Measurements from ENCODE around the gene FBP2. TPM values are rescaled to one million over a fixed set of nuclear protein-coding genes. Genes with fewer than 3 reads are reported as not detected.

FBP2 gene
- not detected for total RNA-seq
- long read RNA-seq, result 0 reads

DNA sequence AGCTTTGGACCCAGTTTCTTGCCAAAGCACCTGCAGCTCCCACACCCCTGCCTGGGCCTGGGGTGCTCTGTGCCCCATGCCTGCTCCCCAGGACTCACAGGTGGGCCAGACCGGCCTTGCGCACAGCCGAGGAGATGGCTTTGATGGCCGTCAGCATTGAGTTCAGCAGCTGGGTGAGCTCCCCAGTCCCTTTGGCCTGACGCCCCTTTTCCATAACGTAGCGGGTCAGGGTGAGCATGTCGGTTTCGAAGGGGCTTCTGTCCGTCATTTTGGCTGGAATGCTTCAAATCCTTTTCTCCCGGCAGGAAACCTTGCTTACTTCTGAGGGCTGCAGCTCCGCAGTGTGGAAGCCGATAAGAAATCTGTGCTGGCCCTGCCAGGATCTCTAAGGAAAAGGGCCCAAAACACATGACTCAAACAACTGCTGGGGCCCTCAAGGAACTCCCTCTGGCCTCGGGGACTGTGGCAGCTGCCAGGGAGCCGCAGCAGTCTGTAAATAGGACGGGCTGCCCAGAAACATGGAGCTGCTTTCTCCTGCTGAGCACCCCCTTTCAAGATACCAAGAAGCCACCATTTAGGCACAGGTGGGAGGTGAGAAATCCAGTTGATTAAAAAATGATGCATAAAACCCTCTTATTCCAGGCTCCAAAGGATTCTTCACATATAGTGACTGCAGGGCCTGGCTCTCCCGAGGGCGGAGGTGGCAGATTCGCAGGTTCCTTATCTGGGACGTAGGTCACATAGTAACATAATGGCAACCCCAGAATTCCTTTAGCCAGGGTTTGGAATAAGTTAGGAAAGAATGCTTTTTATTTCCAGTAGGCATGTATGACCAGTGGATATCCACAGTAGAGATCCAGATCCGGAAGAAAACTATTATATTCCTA lies at the start of gene FBP2:
TSS of gene FBP2 (minus strand) at position 366 of the 887 bp plus-strand sequence. CDS start at position 268, 98 bp downstream.
- DNase-seq (ENCODE audit: low spot score), result peak; percentile 59

GRCh38 chr9:94643176-94643575 lies 49.6 kb upstream of the FBP2 start:
- no peak for DNase-seq (ENCODE audit: low spot score)

DNA sequence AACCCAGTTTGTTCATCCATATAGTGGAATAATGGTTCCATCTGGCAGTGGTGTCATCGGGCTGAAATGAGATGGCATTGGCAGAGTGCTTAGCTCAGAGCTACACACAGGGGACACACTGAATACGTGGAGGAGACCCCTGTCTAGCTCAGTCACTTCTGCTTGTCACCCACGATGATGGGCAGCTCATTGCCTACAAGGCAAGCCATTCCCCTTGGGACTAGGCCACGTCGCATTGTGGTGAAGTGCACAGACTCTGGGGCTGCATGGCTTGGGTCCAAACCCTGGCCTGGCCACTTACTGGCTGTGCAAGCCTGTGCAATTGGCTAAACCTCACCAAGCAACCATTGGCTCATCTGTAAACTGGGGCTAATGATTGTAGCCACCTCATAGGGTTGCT lies 48.9 kb upstream of the FBP2 start:
- DNase-seq (ENCODE audit: low spot score), result no peak

GRCh38 chr9:94639999-94640376 lies 46.4 kb upstream of the FBP2 start:
- DNase-seq (ENCODE audit: low spot score), result no peak

- no peak for DNase-seq (ENCODE audit: low spot score)
Observed at GRCh38 chr9:94639061-94639998, 45.7 kb upstream of the FBP2 start, which contains the start of gene FBP1. Gene FBP1, minus strand, starts transcription at chr9:94639518. Its CDS starts 208 bp downstream, at chr9:94639310.

DNA sequence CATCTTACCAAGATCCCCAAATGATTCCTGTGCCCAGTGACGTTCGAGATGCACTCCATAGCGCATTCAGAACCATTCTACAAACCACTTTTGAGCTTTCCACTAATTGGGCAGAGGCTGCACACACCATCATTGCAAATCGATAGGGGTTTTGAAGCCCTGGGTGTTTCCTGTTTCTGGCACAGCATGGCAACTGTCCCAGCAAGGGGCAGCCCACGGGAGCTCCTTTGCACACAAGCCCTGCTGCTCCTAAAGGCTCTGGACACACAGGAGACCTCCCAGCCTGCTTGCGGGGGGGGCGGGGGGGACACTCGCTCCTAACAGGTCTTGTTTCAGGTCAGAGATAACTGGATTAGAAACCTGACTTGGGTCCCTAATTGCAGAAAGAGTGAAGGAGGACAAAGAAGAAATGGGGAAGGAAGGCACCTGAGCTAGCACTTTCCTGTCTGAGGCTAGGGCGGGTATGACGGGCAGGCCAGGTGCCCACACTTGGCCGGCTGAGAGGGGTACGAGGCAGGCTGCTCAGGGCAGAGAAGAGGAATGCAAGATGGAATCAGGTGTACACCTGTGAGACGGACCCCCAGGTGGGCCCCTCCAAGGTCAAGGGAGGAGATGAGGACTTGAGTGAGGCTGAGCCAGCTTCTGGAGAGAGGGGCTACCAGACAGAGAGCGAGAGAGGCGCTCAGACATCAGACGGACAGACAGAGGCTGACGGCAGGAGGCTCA lies 44.9 kb upstream of the FBP2 start:
- DNase-seq (ENCODE audit: low spot score), result no peak

- no peak for DNase-seq (ENCODE audit: low spot score)
Observed at GRCh38 chr9:94632737-94633136, 39.1 kb upstream of the FBP2 start.

GRCh38 chr9:94631599-94631998 lies 38.0 kb upstream of the FBP2 start:
- no peak for DNase-seq (ENCODE audit: low spot score)

GRCh38 chr9:94630833-94631232 lies 37.2 kb upstream of the FBP2 start:
- DNase-seq (ENCODE audit: low spot score), result no peak

- no peak for DNase-seq (ENCODE audit: low spot score)
Observed at GRCh38 chr9:94630281-94630680, 36.7 kb upstream of the FBP2 start.

DNA sequence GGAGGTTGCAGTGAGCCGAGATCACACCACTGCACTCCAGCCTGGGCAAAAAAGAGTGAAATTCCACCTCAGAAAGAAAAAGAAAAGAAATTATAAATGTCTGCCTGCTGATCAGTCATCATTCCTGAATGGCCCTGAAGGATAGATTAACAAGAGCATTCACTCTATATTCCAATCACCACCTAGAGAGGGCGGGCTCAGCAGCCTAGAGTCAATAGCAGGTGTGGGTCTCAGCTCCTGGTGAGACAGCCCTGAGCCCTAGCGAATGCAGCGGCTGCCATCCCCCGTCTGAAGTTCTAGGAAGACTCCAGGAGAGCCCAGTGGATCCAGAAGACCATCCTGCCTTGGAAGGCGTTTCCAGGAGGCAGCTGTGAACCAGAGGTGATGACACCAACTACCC lies 33.7 kb upstream of the FBP2 start:
- DNase-seq (ENCODE audit: low spot score), result no peak

- DNase-seq (ENCODE audit: low spot score), result no peak
Observed at GRCh38 chr9:94625835-94626234, 32.2 kb upstream of the FBP2 start.

- no peak for DNase-seq (ENCODE audit: low spot score)
Observed at GRCh38 chr9:94624629-94625028, 31.0 kb upstream of the FBP2 start.

GRCh38 chr9:94623253-94623652 lies 29.6 kb upstream of the FBP2 start:
- no peak for DNase-seq (ENCODE audit: low spot score)

GRCh38 chr9:94622087-94622800 lies 28.6 kb upstream of the FBP2 start:
- no peak for DNase-seq (ENCODE audit: low spot score)

DNA sequence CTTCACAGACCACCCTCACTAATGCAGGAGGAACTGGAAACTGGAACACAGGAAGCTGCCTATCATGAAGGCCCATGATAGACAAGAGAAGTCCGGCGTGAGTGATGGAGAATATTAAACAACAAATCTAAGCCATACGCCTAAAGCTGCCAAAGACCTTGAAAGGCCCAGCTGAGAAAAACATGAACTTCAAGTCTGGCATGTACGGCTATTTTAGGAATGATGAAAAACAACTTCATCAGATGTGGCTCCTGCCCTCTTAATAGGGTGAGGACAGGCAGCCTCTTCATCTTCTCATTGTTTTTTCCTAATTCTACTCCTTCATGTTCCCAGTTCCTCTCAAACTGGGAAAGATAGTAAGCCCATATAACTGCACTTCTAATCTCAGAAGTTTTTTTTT lies 25.4 kb upstream of the FBP2 start:
- no peak for DNase-seq (ENCODE audit: low spot score)

- no peak for DNase-seq (ENCODE audit: low spot score)
Observed at GRCh38 chr9:94613003-94613402, 19.4 kb upstream of the FBP2 start.

DNA sequence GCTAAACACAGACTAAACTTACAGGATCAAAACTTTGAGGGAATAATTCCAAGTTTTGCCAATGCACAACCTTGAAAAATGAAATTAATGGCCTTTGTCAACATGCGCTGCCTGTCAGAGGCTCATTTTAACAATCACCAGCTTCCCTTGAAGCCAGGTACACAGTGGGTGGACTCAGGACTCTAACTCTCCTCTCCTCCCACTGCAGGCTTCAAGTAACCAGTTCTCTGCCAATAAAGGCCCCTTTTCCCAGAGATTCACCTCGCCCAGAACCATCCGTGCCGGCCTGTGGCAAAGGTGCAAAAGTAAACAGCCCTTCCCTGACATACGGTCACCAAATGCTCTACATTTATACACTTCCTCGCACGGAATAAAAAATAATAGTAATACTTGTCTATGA lies 18.4 kb upstream of the FBP2 start:
- DNase-seq (ENCODE audit: low spot score), result no peak

- DNase-seq (ENCODE audit: low spot score), result no peak
Observed at GRCh38 chr9:94611638-94612068, 18.0 kb upstream of the FBP2 start.

DNA sequence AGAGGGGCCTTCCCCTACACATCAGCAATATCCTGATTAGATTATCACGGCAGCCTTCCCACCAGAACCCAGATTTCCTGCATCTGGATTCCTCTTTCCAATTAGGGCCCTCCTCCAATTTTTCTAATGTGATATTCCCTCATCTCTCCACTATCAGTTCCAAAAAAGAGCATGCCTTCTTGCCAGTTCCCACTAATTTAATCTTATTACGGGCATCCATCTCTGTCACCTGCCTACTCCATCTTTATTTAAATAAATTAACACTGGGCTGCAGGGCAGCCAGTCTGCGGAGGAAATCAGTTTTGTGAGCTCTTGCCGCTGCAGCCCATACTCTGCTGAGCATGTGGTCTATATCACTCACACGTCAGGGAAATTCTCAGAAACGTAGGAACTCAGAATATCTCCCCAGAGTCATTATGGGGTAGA lies 16.6 kb upstream of the FBP2 start:
- DNase-seq (ENCODE audit: low spot score), result no peak

DNA sequence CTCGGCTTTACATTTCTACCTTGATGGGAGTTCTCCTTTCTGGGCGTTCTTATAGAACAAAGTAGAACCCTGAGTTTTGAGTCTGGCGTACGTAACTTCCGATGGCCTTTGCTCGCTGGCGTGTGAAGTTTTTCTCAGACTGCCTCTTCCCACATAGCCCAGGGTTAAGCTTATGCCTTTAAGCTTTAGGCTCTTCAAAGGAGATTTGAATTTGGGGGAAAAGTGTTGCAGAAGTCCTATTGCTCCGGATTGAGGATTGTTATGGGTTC lies 13.7 kb upstream of the FBP2 start:
- DNase-seq (ENCODE audit: low spot score), result no peak

All from mesenteric fat pad (tissue), 1 donor.